ENCODE measurements around the gene RGCC. TPM values are rescaled to one million over a fixed set of nuclear protein-coding genes. Genes with fewer than 3 reads are reported as not detected.

The RGCC gene
- total and polyA plus RNA-seq, 7 donors: 8.3 to 65.3 (median 30.4) TPM

GRCh38 chr13:41496420-41497234, 39.3 kb downstream of the RGCC start:
- Histone ChIP-seq H3K9me3 (no peaks in the 10 kb centered on the region), H3K4me3 (no peak overlapping the region), H3K27ac (no peak overlapping the region), H3K36me3 (no peaks in the 10 kb centered on the region), H3K4me1 (peaks cover 0 to 8% (median 0%) of the 10 kb centered on the region in 4 donors), H3K27me3 (no peaks in the 10 kb centered on the region)
- intact Hi-C loops (cut with DNase I): no loop called here
- no peak for DNase-seq
- no peak for TF ChIP-seq EP300 (IDR thresholded peaks at IDR 0.05)
- no peak for TF ChIP-seq POLR2A (IDR thresholded peaks at IDR 0.05)
- no peak for TF ChIP-seq POLR2AphosphoS5 (IDR thresholded peaks at IDR 0.05)
- no peak for TF ChIP-seq CTCF (IDR thresholded peaks at IDR 0.05)
- 74 to 87% methylated on average over 9 of the region's 9 CpGs for WGBS, 2 donors

GRCh38 chr13:41497436-41497835, 40.1 kb downstream of the RGCC start:
- Histone ChIP-seq H3K27ac (no peak overlapping the region), H3K4me1 (peaks cover 0 to 8% (median 0%) of the 10 kb centered on the region in 4 donors), H3K9me3 (no peaks in the 10 kb centered on the region), H3K27me3 (no peaks in the 10 kb centered on the region), H3K4me3 (no peak overlapping the region), H3K36me3 (no peaks in the 10 kb centered on the region)
- TF ChIP-seq POLR2AphosphoS5 (IDR thresholded peaks at IDR 0.05) (no peak), EP300 (IDR thresholded peaks at IDR 0.05) (no peak), CTCF (IDR thresholded peaks at IDR 0.05) (no peak), POLR2A (IDR thresholded peaks at IDR 0.05) (no peak)
- intact Hi-C loops (cut with DNase I): no loop called here
- 67 to 92% methylated on average over 5 of the region's 5 CpGs for WGBS, 2 donors
- no peak for DNase-seq

- intact Hi-C loops (cut with DNase I): no loop called here
- no peaks in the 10 kb centered on the region for H3K36me3 ChIP-seq
- no peaks in the 10 kb centered on the region for H3K9me3 ChIP-seq
- no peak overlapping the region for H3K4me3 ChIP-seq
- TF ChIP-seq POLR2A (IDR thresholded peaks at IDR 0.05) (no peak), EP300 (IDR thresholded peaks at IDR 0.05) (no peak), POLR2AphosphoS5 (IDR thresholded peaks at IDR 0.05) (no peak), CTCF (IDR thresholded peaks at IDR 0.05) (no peak)
- peaks cover 0 to 8% (median 0%) of the 10 kb centered on the region in 4 donors for H3K4me1 ChIP-seq
- no peak overlapping the region for H3K27ac ChIP-seq
- WGBS, 2 donors: 96 to 97% methylated on average over 5 of the region's 5 CpGs
- DNase-seq: no peak
- no peaks in the 10 kb centered on the region for H3K27me3 ChIP-seq
These were observed 42.1 kb downstream of the RGCC start for GRCh38 chr13:41499452-41499851.

- intact Hi-C loops (cut with DNase I): no loop called here
These were observed 43.2 kb downstream of the RGCC start for GRCh38 chr13:41500511-41500910.

More at GRCh38 chr13:41500511-41500910, 43.2 kb downstream of the RGCC start:
- WGBS, 2 donors: 21 to 45% methylated on average over 5 of the region's 5 CpGs
- no peak overlapping the region for H3K4me3 ChIP-seq
- H3K27ac ChIP-seq: no peak overlapping the region
- no peaks in the 10 kb centered on the region for H3K36me3 ChIP-seq
- H3K9me3 ChIP-seq: peaks cover 0 to 4% (median 0%) of the 10 kb centered on the region in 4 donors
- no peak for DNase-seq
- TF ChIP-seq CTCF (IDR thresholded peaks at IDR 0.05): no peak
- TF ChIP-seq EP300 (IDR thresholded peaks at IDR 0.05): no peak
- no peak for TF ChIP-seq POLR2AphosphoS5 (IDR thresholded peaks at IDR 0.05)
- no peak for TF ChIP-seq POLR2A (IDR thresholded peaks at IDR 0.05)
- H3K4me1 ChIP-seq: peaks cover 0 to 8% (median 0%) of the 10 kb centered on the region in 4 donors
- no peaks in the 10 kb centered on the region for H3K27me3 ChIP-seq
